Muscle of arm (tissue), 14 donors: ENCODE results near the gene RAD23B. TPM values are rescaled to one million over a fixed set of nuclear protein-coding genes. Genes with fewer than 3 reads are reported as not detected.
A peak's percentile ranks its signal among the peaks of the same experiment; 100 is the strongest.
"Not testable (repeated sequence)": the region's sequence is repeated elsewhere in the genome, so short reads cannot be mapped to it uniquely, and the experiment has no call there.

Experiments
- DNase-seq: peaks from one replicate; pipeline ENCODE4 v3.0.0-alpha.2; 2013
- long read RNA-seq, 11 donors: transcript quantifications; one replicate each; lab custom pipeline, GENCODE V29; 2026
- polyA plus RNA-seq, 12 donors: library from polyadenylated mRNA; unstranded; fragments of 120-200 nt; gene quantifications; one replicate each; pipeline ENCODE4 v1.2.1, GENCODE V29; 2013; ENCODE audit not compliant: insufficient read length in 12 of 12

Gene RAD23B
- 100 to 1,000 TPM in 11 of 12 donors, not detected in 1; 124 to 150 (median 137) TPM for polyA plus RNA-seq
- long read RNA-seq, donor 1, full-length matches to known transcripts = 9 of 255 reads
- long read RNA-seq, donor 1, partial matches to known transcripts = 246 of 255 reads
- long read RNA-seq, donor 1, other reads (novel, unspliced or antisense) = 0 of 255 reads
- long read RNA-seq, donor 2, full-length matches to known transcripts = 34 of 307 reads
- long read RNA-seq, donor 2, partial matches to known transcripts = 273 of 307 reads
- long read RNA-seq, donor 2, other reads (novel, unspliced or antisense) = 0 of 307 reads
- long read RNA-seq, donor 3, full-length matches to known transcripts = 13 of 61 reads
- long read RNA-seq, donor 3, partial matches to known transcripts = 48 of 61 reads
- long read RNA-seq, donor 3, other reads (novel, unspliced or antisense) = 0 of 61 reads
- long read RNA-seq, donor 4, full-length matches to known transcripts = 9 of 29 reads
- long read RNA-seq, donor 4, partial matches to known transcripts = 20 of 29 reads
- long read RNA-seq, donor 4, other reads (novel, unspliced or antisense) = 0 of 29 reads
- long read RNA-seq, donor 5 = 0 reads
- long read RNA-seq, donor 6, full-length matches to known transcripts = 19 of 50 reads
- long read RNA-seq, donor 6, partial matches to known transcripts = 31 of 50 reads
- long read RNA-seq, donor 6, other reads (novel, unspliced or antisense) = 0 of 50 reads
- long read RNA-seq, donor 7, full-length matches to known transcripts = 11 of 51 reads
- long read RNA-seq, donor 7, partial matches to known transcripts = 40 of 51 reads
- long read RNA-seq, donor 7, other reads (novel, unspliced or antisense) = 0 of 51 reads
- long read RNA-seq, donor 8, full-length matches to known transcripts = 22 of 141 reads
- long read RNA-seq, donor 8, partial matches to known transcripts = 119 of 141 reads
- long read RNA-seq, donor 8, other reads (novel, unspliced or antisense) = 0 of 141 reads
- long read RNA-seq, donor 9, full-length matches to known transcripts = 9 of 67 reads
- long read RNA-seq, donor 9, partial matches to known transcripts = 58 of 67 reads
- long read RNA-seq, donor 9, other reads (novel, unspliced or antisense) = 0 of 67 reads
- long read RNA-seq, donor 10, full-length matches to known transcripts = 20 of 96 reads
- long read RNA-seq, donor 10, partial matches to known transcripts = 76 of 96 reads
- long read RNA-seq, donor 10, other reads (novel, unspliced or antisense) = 0 of 96 reads
- long read RNA-seq, donor 11, full-length matches to known transcripts = 25 of 108 reads
- long read RNA-seq, donor 11, partial matches to known transcripts = 83 of 108 reads
- long read RNA-seq, donor 11, other reads (novel, unspliced or antisense) = 0 of 108 reads

GRCh38 chr9:107282759-107283622 lies at the start of gene RAD23B:
Gene RAD23B (plus strand): TSS chr9:107283279. CDS start chr9:107283630, 351 bp downstream.
- peak; percentile 99 for DNase-seq

GRCh38 chr9:107235765-107236442 lies 47.2 kb upstream of the RAD23B start:
- no peak for DNase-seq

GRCh38 chr9:107237873-107238272 lies 45.2 kb upstream of the RAD23B start:
- DNase-seq = no peak

- DNase-seq = no peak
Observed at GRCh38 chr9:107239474-107239873, 43.6 kb upstream of the RAD23B start.

- no peak for DNase-seq
Observed at GRCh38 chr9:107240260-107240659, 42.8 kb upstream of the RAD23B start.

GRCh38 chr9:107242073-107243030 lies 40.7 kb upstream of the RAD23B start:
- no peak for DNase-seq

GRCh38 chr9:107243742-107244141 lies 39.3 kb upstream of the RAD23B start:
- DNase-seq = no peak

GRCh38 chr9:107246259-107247254 lies 36.5 kb upstream of the RAD23B start:
- DNase-seq = no peak

- DNase-seq = no peak
Observed at GRCh38 chr9:107248714-107249113, 34.4 kb upstream of the RAD23B start.

GRCh38 chr9:107249131-107249533 lies 33.9 kb upstream of the RAD23B start:
- DNase-seq = peak; percentile 32

GRCh38 chr9:107249665-107250285 lies 33.3 kb upstream of the RAD23B start:
- DNase-seq = no peak

- peak; percentile 83 for DNase-seq
Observed at GRCh38 chr9:107251756-107252322, 31.2 kb upstream of the RAD23B start.

GRCh38 chr9:107258919-107259318 lies 24.2 kb upstream of the RAD23B start:
- DNase-seq = no peak

GRCh38 chr9:107259751-107260313 lies 23.2 kb upstream of the RAD23B start:
- not testable (repeated sequence) for DNase-seq

- DNase-seq = no peak
Observed at GRCh38 chr9:107260437-107261081, 22.5 kb upstream of the RAD23B start.

- no peak for DNase-seq
Observed at GRCh38 chr9:107261106-107261505, 22.0 kb upstream of the RAD23B start.
